ENCODE data around the gene YES1. TPM values are rescaled to one million over a fixed set of nuclear protein-coding genes. Genes with fewer than 3 reads are reported as not detected.
"Not testable (repeated sequence)": the region's sequence is repeated elsewhere in the genome, so short reads cannot be mapped to it uniquely, and the experiment has no call there.

Gene YES1
- total RNA-seq, 2 experiments from 2014 or later = 9.2 to 10.1 TPM

DNA sequence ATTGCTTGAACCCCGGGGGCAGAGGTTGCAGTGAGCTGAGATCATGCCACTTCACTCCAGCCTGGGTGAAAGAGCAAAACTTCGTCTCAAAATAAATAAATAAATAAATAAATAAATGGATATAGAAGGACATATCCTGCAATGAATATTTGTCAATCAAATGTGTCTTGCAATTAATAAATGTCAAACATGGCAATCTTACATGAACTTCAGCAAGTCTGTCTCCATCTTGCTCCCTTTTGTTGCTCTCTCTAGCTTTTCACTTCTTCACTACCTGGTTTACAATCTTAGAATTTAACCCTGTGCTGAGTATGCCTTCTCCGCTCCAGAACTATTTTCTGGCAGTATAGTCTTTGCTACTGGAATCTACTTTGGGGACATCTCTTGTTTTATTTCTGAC lies 3.3 kb upstream of the YES1 start:
- no peak for DNase-seq
- ChIA-PET CTCF (interaction anchor here (0.9 to 4.8 kb wide), 5 partner anchors 8 to 103 kb away, joined by 3 to 18 read pairs (median 5); partner anchors contain the start of gene ENOSF1), POLR2A (no interaction called here)
- peaks cover 4% of the 10 kb centered on the region for H3K27me3 Mint-ChIP-seq
- H3K36me3 Mint-ChIP-seq (ENCODE audit: low read depth) = no peaks in the 10 kb centered on the region
- H3K4me1 Mint-ChIP-seq = peaks cover 43% of the 10 kb centered on the region
- H3K27ac Mint-ChIP-seq = no peak overlapping the region
- H3K4me3 Mint-ChIP-seq = no peak overlapping the region
- no peaks in the 10 kb centered on the region for H3K9me3 Mint-ChIP-seq

DNA sequence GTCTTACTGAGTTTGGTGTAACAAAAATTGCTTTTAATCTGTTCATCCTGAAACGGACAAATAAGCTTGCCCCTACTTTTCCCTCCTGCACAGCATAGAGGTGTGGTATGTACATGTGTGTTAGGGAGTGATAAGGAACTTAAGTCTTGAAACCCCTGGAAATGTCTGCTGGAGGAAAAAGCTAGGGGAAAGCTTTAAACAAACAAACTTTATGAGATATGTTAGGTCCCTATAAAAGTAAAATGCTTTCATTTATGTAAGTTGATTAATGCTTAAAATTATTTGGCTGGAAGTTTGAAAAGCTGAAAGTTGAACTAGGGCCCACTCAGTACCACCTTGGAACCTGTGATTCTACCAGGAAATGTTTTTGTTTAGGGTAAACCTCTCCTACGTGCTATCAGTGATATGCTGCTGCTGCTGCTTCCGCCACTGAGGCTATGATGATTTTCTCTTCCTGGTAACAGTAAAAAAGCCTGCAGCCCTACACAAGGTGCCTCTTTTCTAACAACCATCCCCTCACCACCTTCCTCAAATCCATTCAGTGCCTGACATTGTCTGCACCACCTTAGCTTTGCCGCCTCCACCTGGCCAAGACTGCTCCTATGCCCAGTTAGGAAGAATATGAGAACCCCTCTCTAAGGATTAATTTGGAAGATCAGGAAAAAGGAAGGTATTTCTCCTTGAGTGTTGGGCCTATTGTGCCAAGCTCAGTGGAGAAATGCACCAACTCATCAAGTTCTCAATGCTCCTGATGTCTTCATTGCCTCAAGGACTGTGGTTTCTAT lies 2.5 kb upstream of the YES1 start:
- no peak overlapping the region for H3K4me3 Mint-ChIP-seq
- POLR2A ChIA-PET = no interaction called here

DNA sequence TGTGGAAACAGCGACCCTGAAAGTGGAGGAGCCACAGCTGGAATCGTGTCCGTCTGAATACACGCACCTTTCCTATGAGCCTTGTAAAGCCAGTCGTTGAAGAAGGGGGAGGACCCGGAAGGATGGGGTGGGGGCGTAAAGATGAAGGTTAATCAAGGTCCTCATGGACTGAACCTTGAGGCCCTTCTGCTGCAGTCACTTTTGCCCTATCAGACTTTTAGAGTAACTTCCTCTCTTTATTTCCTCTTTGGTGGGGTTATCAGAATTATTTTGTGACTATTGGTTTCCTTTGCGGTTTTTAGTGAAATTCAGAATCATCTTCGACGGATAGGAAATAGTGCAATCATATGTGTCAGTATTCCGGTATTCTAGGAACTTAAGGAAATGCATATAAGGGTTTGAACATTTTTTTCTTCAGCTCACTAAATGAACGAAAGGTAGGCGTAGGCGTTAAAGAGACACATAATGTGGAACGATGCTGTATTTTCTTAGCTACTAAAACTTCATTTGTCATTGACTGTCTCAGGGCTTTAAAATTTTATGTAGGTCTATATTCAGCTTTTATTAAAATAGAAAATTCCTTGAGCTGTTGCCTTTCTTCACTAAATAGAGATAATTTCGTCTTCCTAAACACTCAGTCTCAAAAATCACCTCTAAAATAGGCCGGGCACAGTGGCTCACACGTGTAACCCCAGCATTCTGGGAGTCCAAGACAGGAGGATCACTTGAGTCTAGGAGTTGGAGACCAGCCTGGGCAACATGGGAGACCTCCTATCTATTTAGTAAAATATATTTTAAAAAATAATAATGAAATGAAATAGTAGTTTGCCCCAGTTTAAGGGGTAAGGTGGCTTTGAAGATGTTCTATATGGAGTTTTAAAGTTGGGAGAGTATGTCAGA lies 1.4 kb upstream of the YES1 start:
- Mint-ChIP-seq H3K27ac (peak overlapping the region; percentile 98), H3K36me3 (ENCODE audit: low read depth) (peaks cover 10% of the 10 kb centered on the region), H3K4me1 (peaks cover 61% of the 10 kb centered on the region), H3K4me3 (peak overlapping the region; percentile 80), H3K9me3 (no peaks in the 10 kb centered on the region), H3K27me3 (peaks cover 4% of the 10 kb centered on the region)
- peak; percentile 58 for DNase-seq
- ChIA-PET CTCF (interaction anchor here (0.8 to 4.8 kb wide), 6 partner anchors 10 to 101 kb away, joined by 3 to 18 read pairs (median 8); partner anchors contain the start of gene ENOSF1), POLR2A (interaction anchor here (0.7 to 0.8 kb wide), 2 partner anchors 73 to 543 kb away, joined by 3 read pairs; no protein-coding TSS in a partner anchor)

More for the DNA sequence above, 2.5 kb upstream of the YES1 start:
- no peak for DNase-seq
- Mint-ChIP-seq H3K36me3 (ENCODE audit: low read depth) (peaks cover 4% of the 10 kb centered on the region), H3K27me3 (peaks cover 4% of the 10 kb centered on the region), H3K4me1 (peaks cover 51% of the 10 kb centered on the region), H3K9me3 (no peaks in the 10 kb centered on the region), H3K27ac (no peak overlapping the region)
- CTCF ChIA-PET = interaction anchor here (0.9 to 4.8 kb wide), 5 partner anchors 9 to 102 kb away, joined by 3 to 18 read pairs (median 5); partner anchors contain the start of gene ENOSF1

DNA sequence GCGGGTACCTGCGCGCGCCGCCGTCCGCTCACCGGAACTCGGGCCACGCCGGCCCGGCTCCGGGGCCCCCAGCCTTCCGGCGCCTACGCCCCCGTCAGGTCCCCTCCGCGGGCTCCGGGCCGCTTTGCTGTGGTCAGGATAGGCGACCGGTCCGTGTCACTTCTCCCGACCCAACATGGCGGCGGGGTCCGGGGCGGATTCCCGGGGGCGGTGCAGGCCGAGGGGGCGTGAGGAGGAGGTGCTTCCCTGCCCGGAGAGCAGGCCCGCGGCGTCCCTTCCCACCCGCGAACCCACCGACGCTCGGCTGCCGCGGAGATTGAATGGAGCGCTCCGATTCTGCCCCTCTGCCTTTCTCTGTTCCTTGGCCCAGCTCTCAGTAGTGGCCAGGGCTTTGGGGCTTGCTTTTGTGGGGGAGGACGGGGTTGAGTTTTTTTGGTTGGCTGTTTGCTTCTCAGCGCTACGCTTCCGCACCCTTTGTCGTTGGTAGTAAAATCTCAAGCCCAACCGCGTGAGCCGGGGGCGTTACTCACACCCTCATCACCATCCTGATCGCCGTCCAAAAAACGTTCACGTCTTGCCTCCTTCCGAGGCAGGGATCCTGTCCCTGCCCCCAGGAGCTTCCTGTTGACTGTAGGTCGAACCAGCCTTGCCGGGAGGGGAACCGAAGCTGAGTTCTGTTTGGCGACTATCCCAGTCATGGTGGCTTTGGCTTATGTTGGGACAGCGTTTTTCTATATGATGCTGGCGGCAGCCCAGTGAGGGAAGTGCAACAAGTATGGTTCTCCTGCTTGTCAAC lies 532 bp upstream of the YES1 start:
- Mint-ChIP-seq H3K4me1 (peaks cover 69% of the 10 kb centered on the region), H3K36me3 (ENCODE audit: low read depth) (peaks cover 10% of the 10 kb centered on the region), H3K27me3 (no peaks in the 10 kb centered on the region), H3K4me3 (peak overlapping the region; percentile 80), H3K9me3 (no peaks in the 10 kb centered on the region), H3K27ac (peak overlapping the region; percentile 98)
- CTCF ChIA-PET = interaction anchor here (0.8 to 4.8 kb wide), 5 partner anchors 9 to 27 kb away, joined by 3 to 18 read pairs (median 5); no protein-coding TSS in a partner anchor
- DNase-seq = peak; percentile 82
- POLR2A ChIA-PET = interaction anchor here (0.8 kb wide), 1 partner anchor 72 kb away, joined by 3 read pairs; no protein-coding TSS in a partner anchor

DNA sequence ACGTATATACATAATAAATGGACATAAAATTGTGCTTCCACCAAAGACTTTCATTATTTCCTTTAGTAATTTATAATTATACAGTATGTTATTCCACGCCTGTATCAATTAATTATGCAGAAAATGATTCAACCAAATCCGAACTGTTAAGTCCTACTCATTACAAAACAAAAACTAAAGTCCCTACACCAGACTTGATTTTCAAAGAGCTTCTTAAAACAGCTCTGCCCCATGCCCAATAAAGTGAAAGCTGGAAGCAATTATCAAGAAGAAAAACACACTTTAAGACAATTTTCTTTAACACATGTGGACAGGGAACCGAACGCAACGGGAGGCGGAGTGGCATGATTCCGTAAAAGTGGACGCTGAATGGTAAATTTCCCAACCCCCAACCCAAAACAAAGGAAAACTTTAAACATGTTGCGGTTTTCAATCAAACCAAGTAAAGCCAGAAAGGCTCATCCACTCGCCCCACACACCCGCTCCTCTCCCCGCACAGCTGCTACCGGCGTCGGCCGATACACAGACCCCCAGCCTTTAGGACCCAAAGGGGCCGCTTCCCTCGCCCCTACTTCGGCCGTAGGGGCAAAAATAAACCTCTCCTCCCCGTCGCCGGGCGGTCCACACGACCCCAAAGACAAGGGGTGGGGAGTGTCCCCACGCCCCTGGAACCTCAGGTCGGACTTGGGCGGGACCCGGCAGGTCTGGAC lies 705 bp downstream of the YES1 start:
- Mint-ChIP-seq H3K27me3 (no peaks in the 10 kb centered on the region), H3K4me1 (peaks cover 73% of the 10 kb centered on the region), H3K27ac (peak overlapping the region; percentile 97), H3K4me3 (peak overlapping the region; percentile 92), H3K9me3 (no peaks in the 10 kb centered on the region), H3K36me3 (ENCODE audit: low read depth) (peaks cover 11% of the 10 kb centered on the region)
- DNase-seq = no peak
- CTCF ChIA-PET = interaction anchor here (1.2 to 4.8 kb wide), 4 partner anchors 11 to 1762 kb away, joined by 3 to 18 read pairs (median 10); no protein-coding TSS in a partner anchor
- POLR2A ChIA-PET = no interaction called here

DNA sequence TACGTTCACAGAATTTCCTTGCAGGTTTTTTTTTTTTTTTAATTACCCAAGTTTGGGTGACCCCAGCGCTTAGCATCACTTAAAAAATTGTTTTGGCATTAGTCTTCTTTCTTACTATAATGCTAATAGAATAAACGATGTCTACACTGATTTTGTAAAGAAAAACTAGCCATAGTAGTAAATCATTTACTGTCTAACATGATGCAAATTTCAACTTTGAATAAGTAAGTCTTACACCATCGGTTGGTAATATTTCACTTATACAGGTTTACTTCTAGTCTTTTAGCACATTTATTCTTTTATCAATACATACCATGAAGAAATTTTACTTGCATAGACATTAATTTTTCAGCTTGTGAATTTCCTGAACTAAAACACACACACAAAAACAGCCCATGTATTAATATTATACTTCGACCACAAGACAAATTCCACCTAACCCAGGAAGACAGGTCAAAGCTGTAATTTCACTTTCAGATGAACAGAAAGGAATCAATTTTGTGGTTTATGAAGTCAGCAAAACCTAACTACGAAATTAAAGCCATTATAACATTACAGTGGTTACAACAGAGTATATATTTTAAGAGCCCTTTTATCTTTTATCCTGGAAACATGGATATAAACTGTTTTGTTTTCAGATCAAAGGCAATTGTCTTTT lies 1.9 kb downstream of the YES1 start:
- Mint-ChIP-seq H3K27me3 (no peaks in the 10 kb centered on the region), H3K36me3 (ENCODE audit: low read depth) (peaks cover 11% of the 10 kb centered on the region), H3K4me1 (peaks cover 73% of the 10 kb centered on the region), H3K27ac (peak overlapping the region; percentile 67), H3K4me3 (peak overlapping the region; percentile 92), H3K9me3 (no peaks in the 10 kb centered on the region)
- DNase-seq = no peak
- ChIA-PET POLR2A (no interaction called here), CTCF (interaction anchor here (0.5 to 1.5 kb wide), 3 partner anchors 10 to 76 kb away, joined by 3 to 5 read pairs (median 4); no protein-coding TSS in a partner anchor)

DNA sequence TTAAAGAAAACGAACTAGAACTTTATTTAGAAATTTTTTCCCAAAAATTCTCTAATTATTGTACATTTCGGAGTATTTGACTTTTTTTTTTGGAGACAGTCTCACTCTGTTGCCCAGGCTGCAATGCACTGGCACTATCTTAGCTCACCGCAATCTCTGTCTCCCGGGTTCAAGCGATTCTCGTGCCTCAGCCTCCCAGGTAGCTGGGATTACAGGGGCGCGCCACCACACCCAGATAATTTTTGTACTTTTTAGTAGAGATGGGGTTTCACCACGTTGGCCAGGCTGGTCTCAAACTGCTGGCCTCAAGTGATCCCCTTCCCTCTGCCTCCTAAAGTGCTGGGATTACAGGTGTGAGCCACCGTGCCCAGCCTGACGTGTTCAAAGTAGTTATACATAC lies 2.8 kb downstream of the YES1 start:
- peaks cover 11% of the 10 kb centered on the region for H3K36me3 Mint-ChIP-seq (ENCODE audit: low read depth)
- peaks cover 69% of the 10 kb centered on the region for H3K4me1 Mint-ChIP-seq
- CTCF ChIA-PET = interaction anchor here (1.4 kb wide), 1 partner anchor 30 kb away, joined by 5 read pairs; no protein-coding TSS in a partner anchor
- H3K27me3 Mint-ChIP-seq, POLR2A ChIA-PET, DNase-seq, H3K9me3 Mint-ChIP-seq, H3K27ac Mint-ChIP-seq: not testable (repeated sequence)
- peak overlapping the region; percentile 92 for H3K4me3 Mint-ChIP-seq

DNA sequence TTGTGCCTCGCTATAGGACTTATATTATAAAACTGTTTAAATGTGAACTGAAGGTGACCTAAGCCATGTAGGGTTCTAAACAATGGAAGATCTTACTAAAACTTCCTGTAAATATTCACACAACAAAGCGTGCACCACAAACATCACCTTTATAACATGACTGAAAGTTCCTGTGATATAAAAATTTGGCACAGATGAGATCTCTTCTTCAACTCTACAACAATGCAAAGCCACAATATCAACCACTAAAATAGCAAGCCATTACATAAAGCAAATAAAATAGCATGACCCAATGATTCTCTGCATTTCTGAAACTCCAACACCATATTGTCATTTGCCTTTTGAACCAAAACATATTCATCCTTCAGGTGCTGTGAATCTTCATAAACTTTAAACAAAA lies 3.5 kb downstream of the YES1 start:
- no peaks in the 10 kb centered on the region for H3K9me3 Mint-ChIP-seq

DNA sequence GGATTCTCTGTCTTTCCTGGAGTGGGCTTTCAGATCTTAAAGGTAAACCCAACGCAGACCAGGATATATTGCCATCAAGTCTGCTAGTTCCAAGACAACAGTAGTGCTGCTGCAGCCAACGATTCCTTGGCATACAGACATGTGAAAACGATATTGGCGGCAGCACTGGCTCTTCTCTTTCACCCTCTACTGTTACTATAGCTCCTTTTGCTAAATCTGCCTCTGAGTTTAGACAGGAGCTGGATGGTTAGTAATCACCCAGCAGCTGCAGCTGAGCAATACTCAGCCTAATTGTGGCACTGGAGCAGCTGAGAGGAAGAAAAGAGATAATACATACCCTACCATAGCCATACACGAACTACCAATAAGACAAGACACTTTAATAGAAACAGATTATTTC lies 4.0 kb downstream of the YES1 start:
- POLR2A ChIA-PET = no interaction called here
- peak overlapping the region; percentile 12 for H3K27ac Mint-ChIP-seq

More for the DNA sequence above, 3.5 kb downstream of the YES1 start:
- peaks cover 11% of the 10 kb centered on the region for H3K36me3 Mint-ChIP-seq (ENCODE audit: low read depth)
- H3K4me3 Mint-ChIP-seq = peak overlapping the region; percentile 7
- peaks cover 65% of the 10 kb centered on the region for H3K4me1 Mint-ChIP-seq
- no peaks in the 10 kb centered on the region for H3K27me3 Mint-ChIP-seq
- POLR2A ChIA-PET = no interaction called here
- CTCF ChIA-PET = no interaction called here
- no peak for DNase-seq
- peak overlapping the region; percentile 12 for H3K27ac Mint-ChIP-seq

DNA sequence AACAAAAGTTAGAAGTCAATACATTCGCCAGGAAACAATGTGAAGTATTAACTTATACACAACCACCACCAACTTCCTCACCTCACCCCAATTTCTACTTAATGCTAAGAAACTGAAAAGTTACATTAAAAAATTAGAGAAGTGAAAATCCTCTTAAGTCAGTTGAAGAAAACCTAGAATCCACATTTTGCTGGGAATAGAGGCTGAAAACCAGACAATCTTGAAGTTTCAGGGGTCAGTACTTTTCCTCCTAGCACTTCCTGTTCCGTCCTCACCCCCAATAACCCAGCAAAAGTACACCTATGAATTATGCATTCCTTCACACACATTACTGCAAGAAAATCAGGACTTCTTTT lies 6.3 kb downstream of the YES1 start:
- peak overlapping the region; percentile 90 for H3K27ac Mint-ChIP-seq
- peak overlapping the region; percentile 71 for H3K4me3 Mint-ChIP-seq

More for the DNA sequence above, 4.0 kb downstream of the YES1 start:
- Mint-ChIP-seq H3K9me3 (no peaks in the 10 kb centered on the region), H3K4me3 (no peak overlapping the region), H3K27me3 (no peaks in the 10 kb centered on the region), H3K4me1 (peaks cover 64% of the 10 kb centered on the region), H3K36me3 (ENCODE audit: low read depth) (peaks cover 11% of the 10 kb centered on the region)
- DNase-seq = no peak
- CTCF ChIA-PET = interaction anchor here (0.5 to 1.2 kb wide), 4 partner anchors 13 to 1567 kb away, joined by 3 to 4 read pairs (median 4); no protein-coding TSS in a partner anchor

More for the DNA sequence above, 6.3 kb downstream of the YES1 start:
- no peaks in the 10 kb centered on the region for H3K27me3 Mint-ChIP-seq
- ChIA-PET POLR2A (no interaction called here), CTCF (interaction anchor here (1.5 kb wide), 1 partner anchor 12 kb away, joined by 4 read pairs; no protein-coding TSS in a partner anchor)
- peaks cover 61% of the 10 kb centered on the region for H3K4me1 Mint-ChIP-seq
- no peak for DNase-seq
- no peaks in the 10 kb centered on the region for H3K9me3 Mint-ChIP-seq
- H3K36me3 Mint-ChIP-seq (ENCODE audit: low read depth) = peaks cover 18% of the 10 kb centered on the region

Measured in activated CD4-positive, alpha-beta T cell treated with anti-CD3 and anti-CD28 coated beads, Interleukin-2, amount 10 ng/mL, durations not matched to agents 7 days and 5 days (primary cell).